HuH-7 (cell line): Measurements from ENCODE around the gene ZNF234.
"Not testable (repeated sequence)": the region's sequence is repeated elsewhere in the genome, so short reads cannot be mapped to it uniquely, and the experiment has no call there.

ENCODE experiments used
- DNase-seq: peaks from one replicate; pipeline ENCODE4 v3.0.0; 2011; ENCODE audit warnings: low spot score

Gene ZNF234

DNA sequence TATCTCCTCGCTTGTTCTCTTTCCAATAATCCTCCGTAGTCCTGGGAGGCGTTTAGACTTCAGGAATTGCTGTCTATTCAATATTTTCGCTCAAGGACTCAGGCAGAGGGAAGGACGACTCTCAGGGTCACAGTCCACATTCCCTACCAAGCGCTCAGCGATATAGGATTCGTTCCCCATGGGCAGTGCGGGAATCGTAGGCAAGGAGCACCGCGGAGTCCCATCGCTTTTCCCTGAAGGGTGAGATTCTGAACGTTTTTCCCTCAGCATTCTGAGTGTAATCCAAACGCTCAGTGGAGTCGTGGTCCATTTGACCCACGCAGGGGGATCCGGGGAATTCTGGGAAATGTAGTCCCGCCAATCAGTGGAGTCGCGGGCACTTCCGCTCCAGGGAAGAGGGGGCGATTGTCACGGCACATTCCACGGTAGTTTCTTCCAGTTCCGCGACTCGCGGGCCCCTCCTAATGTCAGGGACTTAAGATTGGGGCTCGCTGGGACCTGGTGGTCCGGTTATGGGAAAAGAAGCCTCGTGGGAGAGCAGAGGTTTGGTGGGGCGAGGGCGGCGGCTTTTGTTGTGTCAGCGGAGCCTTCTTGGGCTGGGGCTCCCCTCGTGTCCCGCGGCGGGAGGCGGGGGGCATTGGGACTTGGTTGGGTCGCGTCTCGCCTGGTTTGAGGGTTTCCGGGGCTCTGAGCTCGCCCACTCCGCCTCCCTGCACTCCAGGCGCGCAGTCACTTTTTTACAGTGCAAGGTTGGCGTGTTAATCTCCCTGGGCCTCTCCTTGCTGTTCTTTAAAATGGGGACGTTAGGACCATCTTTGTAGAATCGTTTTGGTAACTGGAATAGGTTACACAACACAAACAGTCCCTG, at the start of gene ZNF234:
Gene ZNF234, plus strand, starts transcription at position 364 of the 868 bp plus-strand sequence. CDS start 3,079 bp downstream, outside the sequence.
- peak; percentile 80 for DNase-seq

DNA sequence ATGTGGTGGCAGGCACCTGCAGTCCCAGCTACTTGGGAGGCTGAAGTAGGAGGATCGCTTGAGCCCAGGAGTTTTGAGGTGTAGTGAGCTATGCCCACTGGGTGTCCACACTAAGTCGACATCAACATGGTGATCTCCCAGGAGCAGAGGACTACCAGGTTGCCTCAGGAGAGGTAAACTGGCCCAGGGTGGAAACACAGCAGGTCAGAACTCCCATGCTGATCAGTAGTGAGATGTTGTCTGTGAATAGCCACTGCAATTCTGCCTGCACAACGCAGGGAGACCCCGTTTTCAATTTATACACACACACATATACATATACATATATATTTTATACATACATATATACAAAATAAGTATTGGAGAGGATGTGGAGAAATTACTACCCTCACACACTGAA, 49.2 kb upstream of the ZNF234 start:
- no peak for DNase-seq

DNA sequence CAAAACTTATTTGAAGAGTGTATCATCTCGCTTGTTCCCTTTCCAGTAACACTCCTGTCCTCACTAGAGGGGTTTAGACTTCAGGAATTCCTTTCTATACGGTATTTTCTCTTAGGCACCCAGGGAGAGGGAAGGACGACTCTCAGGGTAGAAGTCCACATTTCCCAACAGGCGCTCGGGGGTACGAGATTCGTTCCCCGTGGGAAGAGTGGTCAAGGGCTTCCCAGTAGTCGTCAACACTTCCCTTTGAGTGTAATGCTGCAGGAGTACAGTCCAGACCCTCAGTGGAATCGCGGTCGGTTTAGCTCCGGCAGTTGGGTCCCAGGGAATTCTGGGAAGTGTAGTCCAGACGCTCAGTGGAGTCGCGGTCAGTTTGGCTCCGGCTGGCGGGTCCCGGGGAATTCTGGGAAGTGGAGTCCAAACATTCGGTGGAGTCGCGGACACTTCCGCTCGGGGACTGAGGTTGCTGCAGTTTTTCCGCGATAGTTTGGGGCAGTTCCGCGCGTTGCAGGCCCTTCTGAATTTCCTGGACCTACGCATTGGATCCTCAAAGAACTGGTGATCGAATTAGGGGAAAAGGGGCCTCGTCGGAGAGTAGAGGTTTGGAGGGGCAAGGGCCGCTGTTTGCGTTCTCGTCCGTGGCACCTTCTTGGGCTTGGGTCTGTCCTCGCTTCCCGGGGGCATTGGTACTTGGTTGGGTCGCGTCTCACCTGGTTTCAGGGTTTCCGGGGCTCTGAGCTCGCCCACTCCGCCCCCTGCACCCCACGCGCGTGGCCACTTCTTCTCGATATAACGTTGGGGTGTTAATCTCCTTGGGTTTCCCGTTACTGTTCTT, 47.2 kb upstream of the ZNF234 start, which contains the start of gene ZNF224:
Gene ZNF224, plus strand, starts transcription at position 431 of the 835 bp plus-strand sequence. CDS start 3,513 bp downstream, outside the sequence.
- DNase-seq: peak; percentile 78

DNA sequence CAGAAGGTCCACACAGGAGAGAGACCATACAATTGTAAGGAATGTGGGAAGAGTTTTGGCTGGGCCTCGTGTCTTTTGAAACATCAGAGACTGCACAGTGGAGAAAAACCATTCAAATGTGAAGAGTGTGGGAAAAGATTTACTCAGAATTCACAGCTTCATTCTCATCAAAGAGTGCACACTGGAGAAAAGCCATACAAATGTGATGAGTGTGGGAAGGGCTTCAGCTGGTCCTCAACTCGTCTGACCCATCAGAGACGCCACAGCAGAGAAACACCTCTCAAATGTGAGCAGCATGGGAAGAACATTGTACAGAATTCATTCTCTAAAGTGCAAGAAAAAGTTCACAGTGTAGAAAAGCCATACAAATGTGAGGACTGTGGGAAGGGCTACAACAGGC, 33.6 kb upstream of the ZNF234 start:
- no peak for DNase-seq

DNA sequence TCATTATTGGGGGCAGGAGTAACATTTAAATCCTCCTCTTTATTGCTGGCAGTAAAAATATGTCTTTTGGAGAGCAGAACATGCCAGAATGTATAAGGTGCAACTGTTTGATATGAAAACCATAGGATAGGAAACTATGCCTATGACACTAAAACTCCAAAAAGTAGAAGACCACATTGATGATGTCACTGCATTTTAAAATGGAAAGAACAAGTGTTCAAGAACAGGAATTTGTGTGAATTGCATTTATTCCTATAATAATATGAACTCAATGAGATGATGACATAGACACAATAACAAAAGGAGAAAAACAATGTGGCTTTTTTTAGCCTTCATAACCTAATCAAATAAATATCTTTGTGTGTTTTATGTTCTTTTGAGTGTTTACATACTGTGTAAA, 31.9 kb upstream of the ZNF234 start:
- no peak for DNase-seq

DNA sequence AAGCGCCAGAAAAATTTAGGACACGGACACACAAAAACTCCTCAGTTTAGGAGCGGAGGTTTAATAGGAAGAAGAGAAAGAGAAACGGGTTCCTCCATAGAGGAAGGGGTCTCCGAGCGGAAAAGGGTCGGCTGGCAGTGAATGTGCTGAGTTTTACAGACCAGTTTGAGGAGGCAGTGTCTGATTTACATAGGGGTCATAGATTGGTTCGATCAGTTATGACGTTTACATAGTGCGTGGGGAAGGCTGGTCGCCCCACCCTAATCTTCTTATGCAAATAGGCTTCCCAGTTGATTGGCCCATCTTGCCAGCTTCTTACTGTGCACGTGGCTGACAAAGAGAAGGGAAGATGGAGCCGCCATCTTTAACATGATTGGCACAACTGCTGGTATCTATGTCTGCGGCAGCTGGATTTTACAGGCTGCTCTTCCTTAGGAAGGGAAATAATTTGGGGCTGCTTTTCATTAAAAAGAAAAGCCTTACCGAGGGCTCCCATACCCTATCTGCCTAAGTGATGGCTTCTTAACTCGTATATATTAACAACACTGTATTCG, 29.4 kb upstream of the ZNF234 start:
- no peak for DNase-seq

DNA sequence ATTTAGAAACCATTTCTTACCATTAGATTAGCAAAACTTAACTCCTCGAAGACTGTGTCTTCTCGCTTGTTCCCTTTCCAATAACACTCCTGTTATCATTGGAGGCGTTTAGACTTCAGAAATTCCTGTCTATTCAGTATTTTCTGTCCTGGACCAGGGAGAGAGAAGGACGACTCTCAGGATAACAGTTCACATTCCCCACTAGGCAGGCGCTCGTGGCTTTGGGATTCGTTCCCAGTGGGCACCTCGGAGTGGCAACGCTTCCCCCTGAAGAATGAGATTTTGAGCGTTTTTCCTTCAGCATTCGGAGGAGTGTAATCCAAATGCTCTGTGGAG, 28.6 kb upstream of the ZNF234 start:
- DNase-seq: no peak

DNA sequence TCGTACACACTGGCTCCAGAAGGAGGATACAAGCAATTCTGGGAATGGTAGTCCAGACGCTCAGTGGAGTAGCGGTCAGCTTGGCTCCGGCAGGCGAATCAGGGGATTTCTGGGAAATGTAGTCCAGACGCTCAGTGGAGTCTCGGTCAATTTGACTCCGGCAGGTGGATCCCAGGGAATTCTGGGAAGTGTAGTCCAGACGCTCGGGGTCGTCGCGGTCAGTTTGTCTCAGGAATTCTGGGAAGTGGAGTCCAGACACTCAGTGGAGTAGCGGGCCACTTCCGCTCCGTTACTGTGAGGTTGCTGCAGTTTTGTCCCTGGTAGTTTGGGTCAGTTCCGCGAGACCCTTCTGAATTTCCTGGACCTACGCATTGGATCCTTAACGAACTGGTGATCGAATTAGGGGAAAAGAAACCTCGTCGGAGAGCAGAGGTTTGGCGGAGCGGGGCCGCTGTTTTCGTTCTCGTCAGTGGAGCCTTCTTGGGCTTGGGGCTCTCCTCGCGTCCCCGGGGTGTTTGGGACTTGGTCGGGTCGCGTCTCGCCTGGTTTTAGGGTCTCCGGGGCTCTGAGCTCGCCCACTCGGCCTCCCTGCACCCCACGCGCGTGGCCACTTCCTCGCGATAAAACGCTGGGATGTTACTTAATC, 28.1 kb upstream of the ZNF234 start, which contains the start of gene ZNF225:
Gene ZNF225, plus strand, starts transcription at position 262 of the 646 bp plus-strand sequence. CDS start 2,429 bp downstream, outside the sequence.
- DNase-seq: peak; percentile 79

DNA sequence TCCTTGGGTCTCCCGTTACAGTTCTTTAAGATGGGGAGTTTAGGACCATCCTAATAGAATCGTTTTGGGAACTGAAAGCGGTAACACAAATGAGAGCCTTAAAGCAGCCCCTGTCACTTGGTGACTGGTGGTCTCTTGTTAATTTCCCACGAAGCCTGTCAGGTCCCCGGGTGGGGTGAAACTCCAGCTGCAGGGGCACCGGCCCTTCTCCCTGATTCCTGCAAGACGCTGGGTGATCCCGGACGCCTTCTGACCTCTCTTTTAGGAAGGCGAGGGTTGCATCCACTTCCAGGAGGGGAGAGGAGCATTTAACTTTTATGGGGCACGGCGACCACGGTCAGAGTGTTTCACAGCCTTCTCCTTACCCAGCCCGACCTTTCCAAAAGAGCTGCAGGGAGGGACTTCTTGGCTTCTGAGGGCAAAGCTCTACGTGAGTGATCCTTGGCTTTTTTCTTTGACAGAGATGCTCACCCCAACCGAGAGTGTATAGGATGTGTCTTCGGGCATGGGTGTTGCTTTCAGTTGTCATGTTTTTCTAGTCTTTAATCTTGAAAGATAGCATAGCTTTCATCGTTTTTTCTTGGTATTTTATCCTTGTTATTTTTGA, 27.5 kb upstream of the ZNF234 start:
- no peak for DNase-seq

DNA sequence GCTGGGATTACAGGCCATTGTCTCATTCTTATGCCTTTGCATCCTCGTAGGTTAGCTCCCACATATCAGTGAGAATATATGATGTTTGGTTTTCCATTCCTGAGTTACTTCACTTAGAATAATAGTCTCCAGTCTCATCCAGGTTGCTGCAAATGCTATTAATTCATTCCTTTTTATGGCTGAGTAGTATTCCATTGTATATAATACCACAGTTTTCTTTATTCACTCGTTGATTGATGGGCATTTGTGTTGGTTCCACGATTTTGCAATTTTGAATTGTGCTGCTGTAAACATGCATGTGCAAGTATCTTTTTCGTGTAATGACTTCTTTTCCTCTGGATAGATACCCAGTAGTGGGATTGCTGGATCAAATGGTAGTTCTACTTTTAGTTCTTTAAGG, 20.2 kb upstream of the ZNF234 start:
- DNase-seq: not testable (repeated sequence)

DNA sequence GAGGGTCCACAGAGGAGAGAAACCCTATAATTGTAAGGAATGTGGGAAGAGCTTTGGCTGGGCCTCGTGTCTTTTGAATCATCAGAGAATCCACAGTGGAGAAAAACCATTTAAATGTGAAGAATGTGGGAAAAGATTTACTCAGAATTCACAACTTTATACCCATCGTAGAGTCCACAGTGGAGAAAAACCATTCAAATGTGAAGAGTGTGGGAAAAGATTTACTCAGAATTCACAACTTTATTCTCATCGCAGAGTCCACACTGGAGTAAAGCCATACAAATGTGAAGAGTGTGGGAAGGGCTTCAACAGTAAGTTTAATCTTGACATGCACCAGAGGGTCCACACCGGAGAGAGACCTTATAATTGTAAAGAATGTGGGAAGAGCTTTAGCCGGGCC, 9.4 kb upstream of the ZNF234 start:
- DNase-seq: no peak

DNA sequence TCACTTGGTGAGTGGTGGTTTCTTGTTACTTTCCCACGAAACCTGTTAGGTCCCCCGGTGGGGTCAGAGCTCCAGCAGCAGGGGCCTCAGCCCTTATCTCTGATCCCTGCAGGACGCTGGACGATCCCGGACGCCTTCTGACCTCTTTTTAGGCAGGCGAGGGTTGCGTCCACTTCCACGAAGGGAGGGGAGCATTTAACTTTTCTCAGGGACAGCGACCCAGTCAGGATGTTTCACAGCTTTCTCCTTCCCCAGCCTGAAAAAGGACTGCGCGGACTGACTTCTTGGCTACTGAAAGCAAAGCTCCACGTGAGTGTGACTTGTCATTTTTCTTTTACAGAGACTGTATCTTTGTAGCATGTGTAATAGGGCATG, 692 bp downstream of the ZNF234 start:
- no peak for DNase-seq

DNA sequence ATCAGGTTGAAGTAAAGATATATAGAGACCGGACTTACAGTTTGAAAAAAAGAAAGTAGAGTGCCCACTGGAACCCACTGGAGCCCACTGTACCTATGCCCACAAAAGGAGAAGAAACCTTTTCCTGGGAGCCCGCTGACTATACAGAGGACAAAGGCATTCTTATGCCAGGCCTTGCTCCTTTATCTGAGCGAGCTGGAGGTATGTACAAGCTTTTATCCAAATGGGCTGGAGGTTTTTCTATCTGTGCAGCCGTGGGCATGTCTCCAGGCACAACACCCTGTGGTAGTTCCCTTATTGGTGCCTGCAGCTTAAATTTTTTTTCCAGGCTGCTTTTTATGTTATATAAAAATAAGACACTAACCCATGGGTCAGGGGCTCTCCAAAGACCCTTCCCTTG, 8.4 kb downstream of the ZNF234 start:
- no peak for DNase-seq

DNA sequence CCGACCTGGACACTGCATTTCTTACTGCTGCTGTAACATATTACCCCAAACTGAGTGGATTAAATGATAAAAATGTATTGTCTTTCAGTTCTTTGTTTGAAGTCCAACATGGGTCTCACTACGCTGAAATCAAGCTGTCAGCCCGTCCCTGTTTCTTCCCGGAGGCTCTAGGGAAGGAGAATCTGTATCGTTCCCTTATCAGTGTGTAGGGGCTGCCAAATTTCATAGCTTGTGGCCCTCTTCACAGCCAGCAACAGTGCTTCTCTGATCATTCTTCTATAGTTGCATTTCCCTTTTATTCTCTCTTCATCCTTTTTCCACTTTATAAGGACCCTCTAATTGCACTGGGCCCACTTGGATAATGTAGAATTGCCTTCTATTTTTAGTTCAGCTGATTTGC, 10.1 kb downstream of the ZNF234 start:
- no peak for DNase-seq

DNA sequence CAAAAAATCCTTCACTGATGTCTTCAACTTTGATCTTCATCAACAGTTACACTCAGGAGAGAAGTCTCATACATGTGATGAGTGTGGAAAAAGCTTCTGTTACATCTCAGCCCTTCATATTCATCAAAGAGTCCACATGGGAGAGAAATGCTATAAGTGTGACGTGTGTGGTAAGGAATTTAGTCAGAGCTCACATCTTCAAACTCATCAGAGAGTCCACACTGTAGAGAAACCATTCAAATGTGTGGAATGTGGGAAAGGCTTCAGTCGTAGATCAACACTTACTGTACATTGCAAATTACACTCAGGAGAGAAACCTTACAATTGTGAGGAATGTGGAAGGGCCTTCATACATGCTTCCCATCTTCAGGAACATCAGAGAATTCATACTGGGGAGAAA, 15.1 kb downstream of the ZNF234 start:
- DNase-seq: no peak

DNA sequence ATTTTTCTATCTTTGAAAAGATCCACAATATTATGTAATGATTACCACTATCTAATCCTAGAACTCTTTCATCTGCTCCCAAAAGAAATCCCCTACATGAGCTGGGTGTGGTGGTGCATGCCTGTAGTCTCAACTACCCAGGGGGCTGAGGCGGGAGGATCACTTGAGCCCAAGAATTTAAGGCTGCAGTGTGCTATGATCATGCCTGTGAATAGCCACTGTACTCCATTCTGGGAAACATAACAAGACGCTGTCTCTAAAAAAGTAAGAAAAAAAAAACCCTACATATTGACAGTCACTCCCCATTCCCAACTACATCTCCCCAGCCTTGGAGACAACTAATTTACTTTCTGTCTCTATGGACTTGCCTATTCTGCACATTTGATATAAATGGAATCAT, 22.4 kb downstream of the ZNF234 start:
- DNase-seq: no peak

DNA sequence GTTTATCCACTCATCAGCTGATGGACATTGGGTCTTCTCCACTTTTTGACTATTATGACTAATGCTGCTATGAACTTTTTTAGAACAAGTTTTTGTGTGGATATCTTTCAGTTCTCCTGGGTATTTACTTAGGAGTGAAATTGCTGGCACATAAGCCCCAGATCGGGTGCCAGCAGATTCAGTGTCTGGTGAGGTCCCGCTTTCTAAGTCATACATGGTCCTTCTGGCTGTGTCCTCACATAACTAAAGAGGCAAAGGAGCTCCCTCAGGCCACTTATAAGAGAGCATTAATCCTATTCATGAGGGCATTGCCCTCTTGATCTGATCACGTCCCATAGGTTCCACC, 22.9 kb downstream of the ZNF234 start:
- no peak for DNase-seq

DNA sequence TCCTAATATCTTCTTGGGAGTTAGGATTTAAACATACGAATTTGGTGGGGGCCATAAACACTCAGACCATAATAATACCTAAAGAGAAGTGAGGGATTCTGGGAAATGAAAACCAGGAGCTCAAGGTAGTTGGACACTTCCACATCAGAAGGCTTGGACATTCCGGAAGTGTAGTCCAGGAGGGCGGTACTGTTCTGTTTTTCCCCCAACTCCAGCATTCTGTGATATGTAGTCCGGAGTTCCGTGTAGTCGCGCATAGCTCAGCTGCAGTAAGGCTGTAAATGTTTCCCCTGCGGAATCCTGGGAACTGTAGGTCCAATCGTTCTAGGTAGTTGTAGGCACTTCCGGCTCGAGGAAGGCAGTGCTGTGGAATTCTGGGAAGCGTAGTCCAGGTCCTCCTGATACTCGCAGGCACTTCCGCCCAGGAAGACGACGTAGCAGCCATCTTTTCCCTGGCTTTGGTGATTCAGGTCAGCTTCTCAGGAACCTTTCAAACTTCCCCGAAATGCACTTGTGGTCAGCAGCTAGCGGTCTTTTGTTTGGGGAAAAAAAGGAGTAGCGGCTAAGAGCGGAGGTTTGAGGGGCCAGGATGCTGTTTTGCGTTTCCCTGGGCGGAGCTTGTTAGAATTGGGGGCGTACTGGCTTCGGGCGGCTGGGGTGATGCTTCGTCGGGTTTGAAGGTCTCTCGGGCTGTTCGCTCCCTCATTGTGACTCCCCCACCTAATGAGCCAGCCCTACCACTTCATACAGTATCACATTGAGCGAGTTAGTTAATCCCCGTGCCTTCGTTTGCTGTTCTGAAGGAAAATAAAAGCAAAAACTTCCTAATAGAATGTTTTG, 23.5 kb downstream of the ZNF234 start, which contains the start of gene ZNF226:
Gene ZNF226, plus strand, starts transcription at position 428 of the 840 bp plus-strand sequence. CDS start 4,981 bp downstream, outside the sequence.
- DNase-seq: peak; percentile 81

DNA sequence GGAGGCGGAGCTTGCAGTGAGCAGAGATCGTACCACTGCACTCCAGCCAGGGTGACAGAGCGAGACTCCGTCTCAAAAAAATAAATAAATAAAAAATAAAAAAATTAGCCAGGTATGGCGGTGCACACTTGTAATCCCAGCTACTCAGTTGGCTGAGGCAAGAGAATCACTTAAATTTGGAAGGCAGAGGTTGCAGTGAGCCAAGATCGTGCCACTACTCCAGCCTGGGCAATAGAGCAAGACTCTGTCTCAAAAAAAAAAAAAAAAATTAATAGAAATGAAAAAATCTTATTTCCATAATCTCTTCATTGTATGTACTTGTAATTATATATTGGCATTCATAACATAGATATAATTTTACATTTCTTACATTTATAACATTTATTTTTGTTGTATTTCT, 29.3 kb downstream of the ZNF234 start:
- not testable (repeated sequence) for DNase-seq

DNA sequence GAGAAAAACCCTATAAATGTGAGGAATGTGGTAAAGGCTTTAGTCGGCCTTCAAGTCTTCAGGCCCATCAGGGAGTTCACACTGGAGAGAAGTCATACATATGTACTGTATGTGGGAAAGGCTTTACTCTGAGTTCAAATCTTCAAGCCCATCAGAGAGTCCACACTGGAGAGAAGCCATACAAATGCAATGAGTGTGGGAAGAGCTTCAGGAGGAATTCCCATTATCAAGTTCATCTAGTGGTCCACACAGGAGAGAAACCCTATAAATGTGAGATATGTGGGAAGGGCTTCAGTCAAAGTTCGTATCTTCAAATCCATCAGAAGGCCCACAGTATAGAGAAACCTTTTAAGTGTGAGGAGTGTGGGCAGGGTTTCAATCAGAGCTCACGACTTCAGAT, 35.2 kb downstream of the ZNF234 start:
- no peak for DNase-seq

DNA sequence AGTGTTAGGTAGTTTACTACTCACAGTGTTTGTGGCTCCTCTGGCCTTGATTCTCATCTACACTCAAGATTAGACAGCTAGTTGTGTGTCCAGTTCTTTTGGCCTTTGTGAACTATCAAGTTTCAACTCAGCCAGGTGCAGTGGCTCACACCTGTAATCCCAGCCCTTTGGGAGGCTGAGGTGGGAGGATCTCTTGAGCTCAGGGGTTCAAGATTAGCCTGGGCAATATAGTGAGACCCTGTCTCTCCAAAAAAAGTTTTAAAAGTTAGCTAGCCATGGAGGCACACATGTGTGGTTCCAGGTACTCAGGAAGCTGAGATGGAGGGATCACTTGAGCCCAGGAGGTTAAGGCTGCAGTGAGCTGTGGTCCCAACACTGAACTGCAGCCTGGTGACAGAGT, 39.6 kb downstream of the ZNF234 start:
- DNase-seq: no peak
